Adipose tissue (tissue), 3 donors: ENCODE data around the gene PFKM. TPM values are rescaled to one million over a fixed set of nuclear protein-coding genes. Genes with fewer than 3 reads are reported as not detected.

Experiments
- H3K27ac ChIP-seq: one replicate; pipeline ENCODE4 v1.5.1; 2013; ENCODE audit warnings: low read depth, low read length
- WGBS, 3 donors: extraction: QIAGEN DNeasy Blood & Tissue Kit; methylation state at CpG; one replicate each; pipeline ENCODE4 v1.1.7; 2013; 5-methylcytosine and 5-hydroxymethylcytosine counted together
- polyA plus RNA-seq, 3 donors: library from polyadenylated mRNA; stranded (reverse); fragments of 200-250 nt; gene quantifications; one replicate each; pipeline ENCODE4 v1.2.3, GENCODE V29; 2013
- donor health status: healthy with polysubstance abuse.
- donor health status: Bipolar disorder and iron deficiency.
- donor health status: healthy.

PFKM gene
- polyA plus RNA-seq, 3 donors = 9.2 to 28.9 (median 19.1) TPM

- H3K27ac ChIP-seq = no peak overlapping the region
- 89 to 93% (median 89%) methylated on average over 1 of the region's 1 CpG for WGBS, 3 donors
These were observed 60.3 kb downstream of the PFKM start for GRCh38 chr12:48179466-48179865.

GRCh38 chr12:48180424-48180823 lies 61.3 kb downstream of the PFKM start:
- 79 to 86% (median 81%) methylated on average over 1 of the region's 1 CpG for WGBS, 3 donors
- no peak overlapping the region for H3K27ac ChIP-seq

GRCh38 chr12:48180857-48181495 lies 61.8 kb downstream of the PFKM start:
- WGBS, 3 donors = 77 to 92% (median 88%) methylated on average over 2 of the region's 2 CpGs
- H3K27ac ChIP-seq = no peak overlapping the region

- H3K27ac ChIP-seq = no peak overlapping the region
- 10 to 13% (median 11%) methylated on average over 7 of the region's 7 CpGs for WGBS, 3 donors
These were observed 63.5 kb downstream of the PFKM start for GRCh38 chr12:48182631-48183030.

- no peak within 1 kb of the TSS for H3K27ac ChIP-seq
- 0 to 1% (median 1%) methylated on average over 54 to 61 of the region's 61 CpGs for WGBS, 3 donors
These were observed 64.1 kb downstream of the PFKM start, which contains the start of gene CCDC184 for GRCh38 chr12:48183091-48183875. CCDC184 (plus strand) TSS chr12:48183644; CDS start chr12:48184123, 479 bp downstream.

GRCh38 chr12:48183876-48184548 lies 64.8 kb downstream of the PFKM start:
- H3K27ac ChIP-seq = no peak overlapping the region
- WGBS, 3 donors = 2 to 3% (median 3%) methylated on average over 46 to 61 of the region's 61 CpGs

GRCh38 chr12:48184549-48184922 lies 65.4 kb downstream of the PFKM start:
- no peak overlapping the region for H3K27ac ChIP-seq
- 4 to 12% (median 11%) methylated on average over 20 of the region's 20 CpGs for WGBS, 3 donors

GRCh38 chr12:48185181-48185919 lies 66.2 kb downstream of the PFKM start:
- 61 to 71% (median 65%) methylated on average over 10 of the region's 10 CpGs for WGBS, 3 donors

GRCh38 chr12:48187916-48188695 lies 68.9 kb downstream of the PFKM start:
- H3K27ac ChIP-seq = no peak overlapping the region
- 77 to 86% (median 84%) methylated on average over 10 of the region's 10 CpGs for WGBS, 3 donors

More at GRCh38 chr12:48185181-48185919, 66.2 kb downstream of the PFKM start:
- H3K27ac ChIP-seq = no peak overlapping the region

- 38 to 46% (median 41%) methylated on average over 6 of the region's 6 CpGs for WGBS, 3 donors
These were observed 70.4 kb downstream of the PFKM start for GRCh38 chr12:48189331-48190125.

GRCh38 chr12:48191096-48191495 lies 71.9 kb downstream of the PFKM start:
- H3K27ac ChIP-seq = no peak overlapping the region

More at GRCh38 chr12:48189331-48190125, 70.4 kb downstream of the PFKM start:
- H3K27ac ChIP-seq = no peak overlapping the region

- no peak overlapping the region for H3K27ac ChIP-seq
- 52 to 93% (median 76%) methylated on average over 1 of the region's 1 CpG for WGBS, 3 donors
These were observed 73.7 kb downstream of the PFKM start for GRCh38 chr12:48192861-48193260.

GRCh38 chr12:48193623-48194022 lies 74.5 kb downstream of the PFKM start:
- WGBS, 3 donors = 61 to 75% (median 74%) methylated on average over 2 of the region's 2 CpGs
- H3K27ac ChIP-seq = no peak overlapping the region

GRCh38 chr12:48194799-48195201 lies 75.6 kb downstream of the PFKM start:
- H3K27ac ChIP-seq = no peak overlapping the region
- WGBS, 3 donors = 49 to 66% (median 59%) methylated on average over 1 of the region's 1 CpG
